Liver (tissue), 9 donors: ENCODE results near the gene OPN4. TPM values are rescaled to one million over a fixed set of nuclear protein-coding genes. Genes with fewer than 3 reads are reported as not detected.

Experiments
- DNase-seq: peaks from one replicate; pipeline ENCODE4 v3.0.0-alpha.2; 2017; ENCODE audit warnings: low spot score
- H3K27ac ChIP-seq, 2 donors: one replicate each; pipeline ENCODE4 v1.7.0; 2013; ENCODE audit warnings: inconsistent platforms in 2 of 2, low read length in 2 of 2, control low read depth in 1 of 2, low read depth in 1 of 2, mild to moderate bottlenecking in 1 of 2
- H3K27me3 ChIP-seq, 4 donors: one replicate each; pipeline versions ENCODE4 v1.6.1 to v1.7.0; 2013; ENCODE audit warnings: low read length in 3 of 4, inconsistent platforms in 1 of 4, mild to moderate bottlenecking in 1 of 4, moderate library complexity in 1 of 4; ENCODE audit not compliant: control insufficient read depth in 4 of 4, insufficient read depth in 4 of 4
- H3K36me3 ChIP-seq, 4 donors: one replicate each; pipeline versions ENCODE4 v1.6.1 to v1.7.0; 2013; ENCODE audit warnings: low read length in 3 of 4, mild to moderate bottlenecking in 3 of 4, low read depth in 1 of 4, moderate library complexity in 1 of 4; ENCODE audit not compliant: control insufficient read depth in 4 of 4, insufficient read depth in 3 of 4
- H3K4me1 ChIP-seq, 4 donors: one replicate each; pipeline versions ENCODE4 v1.6.1 to v1.7.0; 2013; ENCODE audit warnings: low read length in 3 of 4, mild to moderate bottlenecking in 3 of 4, moderate library complexity in 1 of 4; ENCODE audit not compliant: control insufficient read depth in 4 of 4, insufficient read depth in 4 of 4
- H3K4me3 ChIP-seq, 3 donors: one replicate each; pipeline versions ENCODE4 v1.6.1 to v1.7.0; 2013; ENCODE audit warnings: low read length in 3 of 3, control low read depth in 1 of 3, low read depth in 1 of 3, mild to moderate bottlenecking in 1 of 3
- H3K9ac ChIP-seq, 2 donors: one replicate each; pipeline ENCODE4 v1.7.0; 2013; ENCODE audit warnings: low read length in 2 of 2, mild to moderate bottlenecking in 2 of 2, moderate library complexity in 2 of 2, control low read depth in 1 of 2, low read depth in 1 of 2
- H3K9me3 ChIP-seq, 4 donors: one replicate each; pipeline versions ENCODE4 v1.6.1 to v1.7.0; 2013; ENCODE audit warnings: low read length in 3 of 4; ENCODE audit not compliant: control insufficient read depth in 4 of 4
- EGR1 ChIP-seq, 2 donors: IDR thresholded peaks; 2 replicates each; pipeline ENCODE4 v1.6.1; 2016 to 2018; ENCODE audit warnings: antibody characterized with exemption in 2 of 2, low read depth in 2 of 2
- FOXA1 ChIP-seq: IDR thresholded peaks from 2 replicates; pipeline ENCODE4 v1.6.1; 2016; ENCODE audit warnings: antibody characterized with exemption
- FOXA2 ChIP-seq: IDR thresholded peaks from 2 replicates; pipeline ENCODE4 v1.6.1; 2016; ENCODE audit warnings: antibody characterized with exemption
- GABPA ChIP-seq, 2 donors: IDR thresholded peaks in 1 of 2; conservative IDR thresholded peaks in 1 of 2; 2 replicates each; pipeline ENCODE4 v1.6.1; 2016; ENCODE audit warnings: antibody characterized with exemption in 2 of 2, mild to moderate bottlenecking in 1 of 2, moderate library complexity in 1 of 2
- HNF4A ChIP-seq, 2 donors: conservative IDR thresholded peaks; 2 replicates each; pipeline ENCODE4 v1.6.1; 2016; ENCODE audit warnings: antibody characterized with exemption in 2 of 2, mild to moderate bottlenecking in 2 of 2
- JUND ChIP-seq, 2 donors: IDR thresholded peaks; 2 replicates each; pipeline ENCODE4 v1.6.1; 2016; ENCODE audit warnings: antibody characterized with exemption in 2 of 2
- NR2F2 ChIP-seq: IDR thresholded peaks from 2 replicates; pipeline ENCODE4 v1.6.1; 2016; ENCODE audit warnings: antibody characterized with exemption
- RAD21 ChIP-seq, 2 donors: IDR thresholded peaks; 2 replicates each; pipeline ENCODE4 v1.6.1; 2016; ENCODE audit warnings: antibody characterized with exemption in 2 of 2, mild to moderate bottlenecking in 2 of 2
- RXRA ChIP-seq, 2 donors: IDR thresholded peaks; 2 replicates each; pipeline ENCODE4 v1.6.1; 2017 to 2018; ENCODE audit warnings: antibody characterized with exemption in 2 of 2, mild to moderate bottlenecking in 1 of 2
- SP1 ChIP-seq: IDR thresholded peaks from 2 replicates; pipeline ENCODE4 v1.6.1; 2018; ENCODE audit warnings: antibody characterized with exemption, mild to moderate bottlenecking
- TAF1 ChIP-seq: conservative IDR thresholded peaks from 2 replicates; pipeline ENCODE4 v1.6.1; 2016; ENCODE audit warnings: antibody characterized with exemption, mild to moderate bottlenecking
- YY1 ChIP-seq: IDR thresholded peaks from 2 replicates; pipeline ENCODE4 v1.6.1; 2016; ENCODE audit warnings: antibody characterized with exemption, mild to moderate bottlenecking
- ZBTB33 ChIP-seq: IDR thresholded peaks from 2 replicates; pipeline ENCODE4 v1.6.1; 2016; ENCODE audit warnings: antibody characterized with exemption
- WGBS: extraction: QIAGEN DNeasy Blood & Tissue Kit; methylation state at CpG from one replicate; pipeline ENCODE4 v1.1.7; 2013; 5-methylcytosine and 5-hydroxymethylcytosine counted together
- polyA plus RNA-seq, 2 donors: library from polyadenylated mRNA; stranded (reverse) in 1 of 2; unstranded in 1 of 2; fragments of 200-250 nt in 1 of 2; fragments of >200 nt in 1 of 2; fragmentation: Nextera tagmentation in 1 of 2; extraction: Ambion mirVana in 1 of 2; gene quantifications; one replicate each; pipeline versions ENCODE4 v1.2.1 to v1.2.3, GENCODE V29; 2013 to 2015
- total RNA-seq, 2 donors: library from RNA; depleted of rRNA; stranded (reverse); fragments of >200 nt; gene quantifications; one replicate each; pipeline ENCODE4 v1.2.3, GENCODE V29; 2014
- TF ChIP-seq, protein P1 (sequence below): IDR thresholded peaks from 2 replicates; pipeline ENCODE4 v1.6.1; 2016; ENCODE audit warnings: antibody characterized with exemption, mild to moderate bottlenecking
- TF ChIP-seq, protein P2 (sequence below): IDR thresholded peaks from 2 replicates; pipeline ENCODE4 v1.6.1; 2016; ENCODE audit warnings: antibody characterized with exemption
- TF ChIP-seq, protein P3 (sequence below): fragments of 150-350 bp; IDR thresholded peaks from 2 replicates; pipeline ENCODE4 v1.5.1; 2017; ENCODE audit warnings: improper control_type of control experiment, low read depth, low read length; ENCODE audit not compliant: missing input control
- TF ChIP-seq, protein P4 (sequence below): IDR thresholded peaks from 2 replicates; pipeline ENCODE4 v1.6.1; 2016; ENCODE audit warnings: antibody characterized with exemption
- donor health status: healthy.
- donor health status: healthy.
- donor health status: healthy.
- donor health status: healthy.
- donor health status: healthy.

Gene OPN4
- total and polyA plus RNA-seq, 4 donors = not detected

DNA sequence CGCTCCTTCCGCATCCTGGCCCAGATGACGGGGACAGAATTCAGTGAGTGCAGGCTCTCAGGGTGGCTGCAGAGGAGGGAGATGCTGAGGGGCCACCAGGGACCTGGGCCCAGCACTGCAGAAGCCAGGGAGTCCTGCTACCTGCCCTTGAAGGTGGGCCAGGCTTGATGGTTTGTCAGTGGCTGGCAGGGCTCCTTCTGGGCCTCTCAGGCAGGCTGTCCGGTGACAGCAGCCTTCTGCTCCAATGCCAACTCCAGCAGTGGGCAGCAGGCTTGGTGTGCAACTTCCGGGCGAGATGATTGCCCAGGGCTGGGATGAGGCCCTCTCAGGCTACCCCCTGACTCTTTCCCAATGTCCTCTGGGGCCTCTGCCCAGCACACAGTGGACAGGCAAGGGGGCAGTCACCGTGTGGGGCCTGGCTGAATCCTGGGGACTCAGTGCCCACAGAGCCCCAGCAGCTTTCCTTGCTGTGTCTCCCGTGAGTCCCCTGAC, 37.7 kb downstream of the OPN4 start:
- no peak for DNase-seq
- H3K4me3 ChIP-seq = no peak overlapping the region
- no peak overlapping the region for H3K27ac ChIP-seq
- TF ChIP-seq GABPA (IDR thresholded peaks at IDR 0.05 in 1 of 2, conservative IDR thresholded peaks at IDR 0.05 in 1 of 2) (no peak), JUND (IDR thresholded peaks at IDR 0.05) (no peak), RXRA (IDR thresholded peaks at IDR 0.05) (no peak), HNF4A (conservative IDR thresholded peaks at IDR 0.05) (no peak), SP1 (no peak), YY1 (no peak), NR2F2 (no peak), TAF1 (no peak)
- TF ChIP-seq, protein P1, sequence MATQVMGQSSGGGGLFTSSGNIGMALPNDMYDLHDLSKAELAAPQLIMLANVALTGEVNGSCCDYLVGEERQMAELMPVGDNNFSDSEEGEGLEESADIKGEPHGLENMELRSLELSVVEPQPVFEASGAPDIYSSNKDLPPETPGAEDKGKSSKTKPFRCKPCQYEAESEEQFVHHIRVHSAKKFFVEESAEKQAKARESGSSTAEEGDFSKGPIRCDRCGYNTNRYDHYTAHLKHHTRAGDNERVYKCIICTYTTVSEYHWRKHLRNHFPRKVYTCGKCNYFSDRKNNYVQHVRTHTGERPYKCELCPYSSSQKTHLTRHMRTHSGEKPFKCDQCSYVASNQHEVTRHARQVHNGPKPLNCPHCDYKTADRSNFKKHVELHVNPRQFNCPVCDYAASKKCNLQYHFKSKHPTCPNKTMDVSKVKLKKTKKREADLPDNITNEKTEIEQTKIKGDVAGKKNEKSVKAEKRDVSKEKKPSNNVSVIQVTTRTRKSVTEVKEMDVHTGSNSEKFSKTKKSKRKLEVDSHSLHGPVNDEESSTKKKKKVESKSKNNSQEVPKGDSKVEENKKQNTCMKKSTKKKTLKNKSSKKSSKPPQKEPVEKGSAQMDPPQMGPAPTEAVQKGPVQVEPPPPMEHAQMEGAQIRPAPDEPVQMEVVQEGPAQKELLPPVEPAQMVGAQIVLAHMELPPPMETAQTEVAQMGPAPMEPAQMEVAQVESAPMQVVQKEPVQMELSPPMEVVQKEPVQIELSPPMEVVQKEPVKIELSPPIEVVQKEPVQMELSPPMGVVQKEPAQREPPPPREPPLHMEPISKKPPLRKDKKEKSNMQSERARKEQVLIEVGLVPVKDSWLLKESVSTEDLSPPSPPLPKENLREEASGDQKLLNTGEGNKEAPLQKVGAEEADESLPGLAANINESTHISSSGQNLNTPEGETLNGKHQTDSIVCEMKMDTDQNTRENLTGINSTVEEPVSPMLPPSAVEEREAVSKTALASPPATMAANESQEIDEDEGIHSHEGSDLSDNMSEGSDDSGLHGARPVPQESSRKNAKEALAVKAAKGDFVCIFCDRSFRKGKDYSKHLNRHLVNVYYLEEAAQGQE = no peak
- TF ChIP-seq, protein P2, sequence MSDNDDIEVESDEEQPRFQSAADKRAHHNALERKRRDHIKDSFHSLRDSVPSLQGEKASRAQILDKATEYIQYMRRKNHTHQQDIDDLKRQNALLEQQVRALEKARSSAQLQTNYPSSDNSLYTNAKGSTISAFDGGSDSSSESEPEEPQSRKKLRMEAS = no peak
- peaks cover 0 to 2% (median 0%) of the 10 kb centered on the region in 4 donors for H3K4me1 ChIP-seq
- WGBS = 95% methylated on average over 8 of the region's 8 CpGs
- H3K9ac ChIP-seq = no peak overlapping the region
- no peaks in the 10 kb centered on the region for H3K9me3 ChIP-seq
- no peaks in the 10 kb centered on the region for H3K27me3 ChIP-seq
- H3K36me3 ChIP-seq = no peaks in the 10 kb centered on the region

DNA sequence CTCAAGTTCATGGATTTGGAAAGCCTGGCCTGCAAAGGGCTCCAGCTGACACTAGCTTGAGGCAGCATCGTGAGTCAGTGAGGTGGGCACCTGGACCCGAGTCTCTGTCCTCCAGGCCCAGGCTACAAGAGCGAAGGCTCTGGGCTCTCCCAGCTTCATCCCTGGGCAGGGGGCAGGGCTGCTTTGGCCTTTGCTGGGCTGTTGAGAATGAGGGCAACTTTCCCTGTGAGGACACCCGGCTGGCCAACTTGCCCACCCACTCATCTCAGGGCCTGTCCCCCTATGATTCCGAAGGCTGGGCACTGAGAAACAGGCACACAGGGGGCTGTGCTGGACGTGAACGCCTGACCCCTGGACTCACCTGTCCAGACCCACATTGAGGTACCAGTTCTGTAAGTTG, 38.3 kb downstream of the OPN4 start:
- no peaks in the 10 kb centered on the region for H3K36me3 ChIP-seq
- no peaks in the 10 kb centered on the region for H3K27me3 ChIP-seq
- H3K9me3 ChIP-seq = no peaks in the 10 kb centered on the region
- no peak overlapping the region for H3K9ac ChIP-seq
- DNase-seq = no peak
- H3K4me1 ChIP-seq = peaks cover 0 to 2% (median 0%) of the 10 kb centered on the region in 4 donors
- no peak for TF ChIP-seq RAD21 (IDR thresholded peaks at IDR 0.05)
- no peak for TF ChIP-seq FOXA1
- TF ChIP-seq, protein P3, sequence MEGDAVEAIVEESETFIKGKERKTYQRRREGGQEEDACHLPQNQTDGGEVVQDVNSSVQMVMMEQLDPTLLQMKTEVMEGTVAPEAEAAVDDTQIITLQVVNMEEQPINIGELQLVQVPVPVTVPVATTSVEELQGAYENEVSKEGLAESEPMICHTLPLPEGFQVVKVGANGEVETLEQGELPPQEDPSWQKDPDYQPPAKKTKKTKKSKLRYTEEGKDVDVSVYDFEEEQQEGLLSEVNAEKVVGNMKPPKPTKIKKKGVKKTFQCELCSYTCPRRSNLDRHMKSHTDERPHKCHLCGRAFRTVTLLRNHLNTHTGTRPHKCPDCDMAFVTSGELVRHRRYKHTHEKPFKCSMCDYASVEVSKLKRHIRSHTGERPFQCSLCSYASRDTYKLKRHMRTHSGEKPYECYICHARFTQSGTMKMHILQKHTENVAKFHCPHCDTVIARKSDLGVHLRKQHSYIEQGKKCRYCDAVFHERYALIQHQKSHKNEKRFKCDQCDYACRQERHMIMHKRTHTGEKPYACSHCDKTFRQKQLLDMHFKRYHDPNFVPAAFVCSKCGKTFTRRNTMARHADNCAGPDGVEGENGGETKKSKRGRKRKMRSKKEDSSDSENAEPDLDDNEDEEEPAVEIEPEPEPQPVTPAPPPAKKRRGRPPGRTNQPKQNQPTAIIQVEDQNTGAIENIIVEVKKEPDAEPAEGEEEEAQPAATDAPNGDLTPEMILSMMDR = no peak
- TF ChIP-seq, protein P2 = no peak
- no peak for TF ChIP-seq FOXA2
- no peak for TF ChIP-seq TAF1
- TF ChIP-seq HNF4A (conservative IDR thresholded peaks at IDR 0.05) = no peak
- no peak for TF ChIP-seq GABPA (IDR thresholded peaks at IDR 0.05 in 1 of 2, conservative IDR thresholded peaks at IDR 0.05 in 1 of 2)
- TF ChIP-seq, protein P1 = no peak
- TF ChIP-seq ZBTB33 = no peak
- no peak for TF ChIP-seq RXRA (IDR thresholded peaks at IDR 0.05)
- no peak for TF ChIP-seq EGR1 (IDR thresholded peaks at IDR 0.05; ENCODE audit: low read depth in 2 of 2)
- TF ChIP-seq YY1 = no peak
- TF ChIP-seq, protein P4, sequence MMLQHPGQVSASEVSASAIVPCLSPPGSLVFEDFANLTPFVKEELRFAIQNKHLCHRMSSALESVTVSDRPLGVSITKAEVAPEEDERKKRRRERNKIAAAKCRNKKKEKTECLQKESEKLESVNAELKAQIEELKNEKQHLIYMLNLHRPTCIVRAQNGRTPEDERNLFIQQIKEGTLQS = no peak
- TF ChIP-seq NR2F2 = no peak
- H3K4me3 ChIP-seq = no peak overlapping the region
- 96% methylated on average over 7 of the region's 7 CpGs for WGBS
- no peak overlapping the region for H3K27ac ChIP-seq
